AG04449 (cell line): ENCODE data around the gene RAB31.

ENCODE experiments used
- CTCF ChIA-PET: fragments of 350-600 bp; formaldehyde crosslinking; extraction: SDS; loops from one replicate; lab custom pipeline; 2021; ENCODE audit warnings: antibody characterized with exemption; lab: Yijun Ruan, JAX
- POLR2A ChIA-PET: fragments of 400-600, 350-600 bp; formaldehyde crosslinking; extraction: SDS; loops from one replicate; lab custom pipeline; 2020; ENCODE audit warnings: antibody characterized with exemption, inconsistent platforms; lab: Yijun Ruan, JAX
- DNase-seq: peaks from one replicate; pipeline ENCODE4 v3.0.0-alpha.2; 2010; ENCODE audit warnings: low read depth, low spot score
- H3K4me3 ChIP-seq: 2 replicates; pipeline ENCODE4 v1.5.1; 2011; ENCODE audit warnings: low read depth, mild to moderate bottlenecking, control low read depth, low read length
- CTCF ChIP-seq: IDR thresholded peaks from one replicate; pipeline ENCODE4 v1.5.1; 2011; ENCODE audit warnings: mild to moderate bottlenecking, moderate library complexity, low read length, control low read depth, inconsistent platforms; ENCODE audit not compliant: insufficient read depth; ENCODE audit errors: missing control alignments

The RAB31 gene

DNA sequence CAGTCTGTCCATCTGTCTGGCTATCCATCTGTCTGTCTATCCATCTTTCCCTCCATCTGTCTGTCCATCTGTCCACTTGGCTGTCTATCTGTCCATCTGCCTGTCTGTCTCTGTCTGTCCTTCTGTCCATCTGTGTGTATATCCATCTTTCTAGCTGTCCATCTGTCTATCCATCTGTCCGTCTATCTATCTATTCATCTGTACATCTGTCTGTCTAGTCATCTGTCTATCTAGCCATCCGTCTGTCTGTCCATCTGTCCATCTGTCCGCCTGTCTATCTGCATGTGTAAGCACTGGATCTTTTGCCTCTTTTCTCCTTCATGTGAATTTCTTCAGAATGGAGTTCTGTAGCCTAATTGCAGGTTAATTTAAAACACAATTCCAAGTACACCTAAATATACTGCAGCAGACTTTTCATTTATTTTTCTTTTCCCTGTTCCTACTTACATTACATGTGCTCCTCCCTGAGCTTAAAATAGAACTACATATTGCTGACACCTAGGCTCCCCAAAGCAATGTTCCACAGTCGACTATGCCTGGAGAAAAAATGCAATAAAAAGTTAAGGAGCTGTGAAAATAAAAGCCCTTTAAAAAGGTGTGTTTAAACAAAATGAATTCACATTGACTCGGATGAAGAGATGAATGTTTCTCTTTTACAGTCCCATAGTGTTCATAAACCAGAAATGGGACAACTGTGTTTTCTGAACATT, 140.2 kb downstream of the RAB31 start:
- no peak for DNase-seq
- no peak overlapping the region for H3K4me3 ChIP-seq
- CTCF ChIA-PET, result interaction anchor here (1.5 kb wide), 1 partner anchor 103 kb away, joined by 6 read pairs; no protein-coding TSS in a partner anchor
- POLR2A ChIA-PET, result no interaction called here
- no peak for TF ChIP-seq CTCF

GRCh38 chr18:9849407-9850283, 141.5 kb downstream of the RAB31 start:
- no peak for TF ChIP-seq CTCF
- POLR2A ChIA-PET, result no interaction called here
- H3K4me3 ChIP-seq, result no peak overlapping the region
- DNase-seq, result no peak
- CTCF ChIA-PET, result interaction anchor here (1.3 kb wide), 1 partner anchor 10 kb away, joined by 3 read pairs; no protein-coding TSS in a partner anchor

GRCh38 chr18:9850309-9850708, 142.2 kb downstream of the RAB31 start:
- POLR2A ChIA-PET, result no interaction called here
- TF ChIP-seq CTCF, result no peak
- no peak overlapping the region for H3K4me3 ChIP-seq
- CTCF ChIA-PET, result interaction anchor here (1.3 kb wide), 1 partner anchor 10 kb away, joined by 3 read pairs; no protein-coding TSS in a partner anchor
- DNase-seq, result no peak

DNA sequence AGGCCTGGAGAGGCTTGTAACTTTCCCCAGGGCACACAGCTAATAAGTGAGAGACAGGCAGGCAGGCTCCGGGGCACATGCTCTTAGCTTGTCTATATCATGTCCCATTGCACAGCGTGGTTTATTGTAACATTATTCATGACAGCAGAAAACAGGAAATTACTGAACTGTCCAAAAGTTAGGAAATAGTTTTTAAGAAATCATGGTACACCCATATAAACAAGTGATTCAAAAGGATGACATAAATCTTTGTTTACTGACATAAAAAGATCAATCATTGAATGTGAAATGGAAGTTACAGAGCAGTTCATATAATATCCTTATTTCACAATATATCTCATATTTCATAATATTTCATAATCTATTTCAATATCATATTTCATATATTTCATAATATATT, 143.4 kb downstream of the RAB31 start:
- DNase-seq, result no peak
- H3K4me3 ChIP-seq, result no peak overlapping the region
- CTCF ChIA-PET, result interaction anchor here (0.5 kb wide), 1 partner anchor 177 kb away, joined by 3 read pairs; no protein-coding TSS in a partner anchor
- POLR2A ChIA-PET, result no interaction called here
- no peak for TF ChIP-seq CTCF

- ChIA-PET POLR2A (no interaction called here), CTCF (no interaction called here)
- TF ChIP-seq CTCF, result no peak
- H3K4me3 ChIP-seq, result no peak overlapping the region
- DNase-seq, result no peak
These were observed 144.4 kb downstream of the RAB31 start for GRCh38 chr18:9852266-9853081.
